GM19193 (cell line): ENCODE results near the gene ZHX3.

ENCODE experiments used
- POLR2A ChIP-seq: IDR thresholded peaks from 4 replicates; pipeline ENCODE4 v1.6.1; 2011; ENCODE audit not compliant: insufficient read depth, insufficient read length; ENCODE audit errors: extremely low read depth

The ZHX3 gene

DNA sequence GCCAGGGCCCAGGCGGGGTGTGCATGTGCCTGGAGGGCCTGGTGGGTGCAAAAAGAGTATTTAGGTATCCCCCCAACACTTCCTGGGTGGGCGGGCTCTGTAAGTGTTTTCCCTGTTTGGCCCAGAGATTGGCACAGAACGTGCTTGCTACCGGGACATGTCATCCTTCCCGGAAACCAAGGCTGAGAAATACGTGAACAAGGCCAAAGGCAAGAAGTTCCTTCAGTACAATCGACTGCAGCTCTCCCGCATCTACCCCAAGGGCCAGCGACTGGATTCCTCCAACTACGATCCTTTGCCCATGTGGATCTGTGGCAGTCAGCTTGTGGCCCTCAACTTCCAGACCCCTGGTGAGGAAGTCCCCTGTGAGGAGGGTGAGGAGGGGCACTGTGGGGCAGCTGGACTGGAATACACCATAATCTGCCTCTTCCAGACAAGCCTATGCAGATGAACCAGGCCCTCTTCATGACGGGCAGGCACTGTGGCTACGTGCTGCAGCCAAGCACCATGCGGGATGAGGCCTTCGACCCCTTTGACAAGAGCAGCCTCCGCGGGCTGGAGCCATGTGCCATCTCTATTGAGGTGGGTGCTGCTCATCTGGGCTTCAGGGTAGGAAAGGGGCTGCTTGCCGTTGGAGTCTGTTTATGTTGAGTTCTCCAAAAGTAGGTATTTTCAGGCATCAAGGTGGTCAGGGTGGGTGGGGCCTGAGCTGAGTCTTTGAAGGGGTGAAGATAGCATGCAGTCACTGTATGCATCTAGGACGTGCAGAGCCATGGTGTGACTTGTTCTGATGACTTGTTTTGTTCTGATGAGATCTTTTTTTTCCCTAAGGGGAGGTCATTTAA, 145.0 kb downstream of the ZHX3 start:
- no peak for TF ChIP-seq POLR2A

GRCh38 chr20:41171736-41172295, 145.7 kb downstream of the ZHX3 start:
- TF ChIP-seq POLR2A: no peak

- no peak for TF ChIP-seq POLR2A
Measured at GRCh38 chr20:41170386-41171105, 147.0 kb downstream of the ZHX3 start.

DNA sequence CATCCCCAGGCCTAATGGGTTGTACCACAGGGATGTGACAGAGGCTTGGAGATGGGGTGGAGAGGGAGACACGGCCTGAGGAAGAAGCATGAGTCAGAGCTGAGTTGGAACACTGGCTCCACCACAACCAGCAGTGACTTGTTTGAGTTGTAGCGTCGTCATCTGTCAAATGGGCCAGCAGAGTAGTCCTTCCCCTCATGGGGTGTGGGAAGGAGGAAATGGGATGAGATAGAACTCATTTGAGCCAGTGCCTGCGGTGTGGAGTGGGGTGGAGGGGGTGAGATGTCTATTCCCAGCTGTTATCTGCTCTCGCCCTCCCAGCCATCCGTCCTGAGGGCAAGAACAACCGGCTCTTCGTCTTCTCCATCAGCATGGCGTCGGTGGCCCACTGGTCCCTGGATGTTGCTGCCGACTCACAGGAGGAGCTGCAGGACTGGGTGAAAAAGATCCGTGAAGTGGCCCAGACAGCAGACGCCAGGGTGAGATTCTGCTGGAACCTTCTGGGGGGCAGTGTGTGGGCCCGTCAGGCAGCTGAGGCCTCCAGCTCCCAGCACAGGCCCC, 147.7 kb downstream of the ZHX3 start:
- TF ChIP-seq POLR2A: no peak

DNA sequence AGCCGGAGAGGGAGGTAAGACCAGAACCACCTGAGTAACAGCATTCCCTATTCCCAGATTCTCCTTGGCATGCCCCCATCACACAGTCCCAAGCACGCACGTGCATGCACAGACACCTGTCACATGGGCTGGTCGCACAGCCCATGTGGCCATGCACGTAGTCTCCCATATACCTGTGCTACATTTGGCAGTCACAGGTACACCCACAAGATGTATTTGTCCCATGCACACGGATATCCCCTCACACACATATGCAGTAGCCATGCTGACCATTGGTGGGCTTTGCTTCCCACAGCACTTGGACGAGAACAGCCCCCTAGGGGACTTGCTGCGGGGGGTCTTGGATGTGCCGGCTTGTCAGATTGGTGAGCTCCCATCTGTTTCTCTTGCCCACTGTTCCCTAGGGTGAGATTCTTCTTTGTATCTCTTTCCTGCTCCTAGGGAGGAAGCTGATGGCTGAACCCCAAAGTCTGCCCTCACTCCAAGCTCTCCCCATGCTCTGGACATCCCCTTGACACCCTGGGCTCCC, 148.3 kb downstream of the ZHX3 start:
- TF ChIP-seq POLR2A: no peak

DNA sequence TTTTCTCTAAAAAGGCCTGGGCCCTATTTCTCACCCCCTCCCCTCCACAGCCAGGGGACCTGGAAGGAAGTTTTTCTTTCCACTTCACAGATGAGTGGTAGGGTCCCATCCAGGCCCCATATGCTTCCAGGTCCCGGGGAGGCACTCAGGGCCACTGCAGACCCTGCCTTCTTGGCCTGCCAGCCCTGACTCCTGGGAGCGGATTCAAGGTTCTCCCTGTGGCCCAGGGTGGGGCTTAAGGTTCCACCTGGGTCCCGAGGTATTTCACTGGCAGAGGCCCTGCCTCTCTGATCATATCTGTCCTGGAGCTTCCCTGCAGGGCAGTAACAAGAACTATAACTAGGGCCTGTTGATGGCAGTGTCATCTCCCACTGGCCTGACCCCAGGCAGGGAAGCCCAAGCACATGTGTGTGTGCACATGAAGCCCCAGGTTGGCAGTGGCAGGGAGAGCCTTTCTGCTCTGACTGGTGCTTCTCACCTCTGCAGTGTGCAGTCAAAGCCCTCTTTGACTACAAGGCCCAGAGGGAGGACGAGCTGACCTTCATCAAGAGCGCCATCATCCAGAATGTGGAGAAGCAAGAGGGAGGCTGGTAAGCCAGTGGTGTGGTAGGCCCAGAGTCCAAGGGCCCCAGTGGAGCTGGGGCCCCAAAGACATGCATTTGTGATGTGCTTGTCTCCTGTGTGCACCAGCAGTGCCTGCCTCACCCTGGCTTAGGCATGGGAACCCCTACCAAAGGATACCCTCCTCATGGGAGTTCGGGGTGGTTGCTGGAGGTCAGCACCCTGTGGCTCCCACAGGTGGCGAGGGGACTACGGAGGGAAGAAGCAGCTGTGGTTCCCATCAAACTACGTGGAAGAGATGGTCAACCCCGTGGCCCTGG, 149.0 kb downstream of the ZHX3 start:
- TF ChIP-seq POLR2A: no peak

DNA sequence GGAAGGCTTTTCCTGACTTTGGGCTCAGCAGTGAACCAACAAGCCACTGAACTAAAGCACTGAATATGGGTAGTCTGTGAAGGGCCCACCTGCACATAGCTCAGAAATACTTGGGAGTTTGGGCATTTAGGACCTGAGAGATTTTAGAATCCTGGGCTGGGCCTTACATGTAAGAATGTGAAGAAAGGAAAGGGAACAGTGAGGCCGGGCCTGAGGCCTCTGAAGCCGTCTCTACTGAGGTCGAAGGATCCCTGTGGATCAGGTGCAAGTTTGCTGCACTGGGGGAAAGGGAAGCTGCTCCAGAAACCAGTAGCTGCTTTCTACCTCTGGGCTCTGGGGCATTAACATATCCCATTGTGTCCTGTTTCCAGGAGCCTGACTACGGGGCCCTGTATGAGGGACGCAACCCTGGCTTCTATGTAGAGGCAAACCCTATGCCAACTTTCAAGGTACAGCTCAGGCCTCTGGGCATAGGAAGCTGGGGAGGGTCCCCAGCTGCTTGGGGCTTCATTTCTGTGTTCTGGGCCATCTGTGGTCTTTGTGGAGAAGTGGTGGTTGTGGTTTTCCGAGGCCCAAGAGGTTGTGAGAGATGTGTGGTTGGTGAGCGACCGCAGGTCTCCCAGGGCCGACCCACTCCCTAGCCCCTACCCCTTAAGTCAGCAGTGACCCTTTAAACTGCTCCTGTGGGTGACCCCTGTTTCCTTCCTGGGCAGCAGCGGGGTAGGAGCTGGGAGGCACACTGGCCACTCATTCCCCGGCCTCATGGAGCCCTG, 149.9 kb downstream of the ZHX3 start:
- TF ChIP-seq POLR2A: no peak

- no peak for TF ChIP-seq POLR2A
Measured at GRCh38 chr20:41167118-41167470, 150.4 kb downstream of the ZHX3 start.

GRCh38 chr20:41166201-41167117, 151.1 kb downstream of the ZHX3 start:
- TF ChIP-seq POLR2A: no peak

- TF ChIP-seq POLR2A: no peak
Measured at GRCh38 chr20:41165001-41165882, 152.3 kb downstream of the ZHX3 start.

DNA sequence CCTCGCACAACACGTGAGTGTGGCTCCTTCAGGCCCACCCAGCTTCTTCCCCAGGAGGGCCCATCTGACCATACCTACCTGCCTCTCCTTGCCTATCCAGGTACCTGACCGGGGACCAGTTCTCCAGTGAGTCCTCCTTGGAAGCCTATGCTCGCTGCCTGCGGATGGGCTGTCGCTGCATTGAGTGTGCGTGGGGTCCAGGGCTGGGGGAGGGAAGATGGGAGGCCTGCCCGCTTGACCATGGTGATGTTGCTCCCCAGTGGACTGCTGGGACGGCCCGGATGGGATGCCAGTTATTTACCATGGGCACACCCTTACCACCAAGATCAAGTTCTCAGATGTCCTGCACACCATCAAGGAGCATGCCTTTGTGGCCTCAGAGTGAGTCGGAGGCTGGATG, 153.7 kb downstream of the ZHX3 start:
- TF ChIP-seq POLR2A: no peak

DNA sequence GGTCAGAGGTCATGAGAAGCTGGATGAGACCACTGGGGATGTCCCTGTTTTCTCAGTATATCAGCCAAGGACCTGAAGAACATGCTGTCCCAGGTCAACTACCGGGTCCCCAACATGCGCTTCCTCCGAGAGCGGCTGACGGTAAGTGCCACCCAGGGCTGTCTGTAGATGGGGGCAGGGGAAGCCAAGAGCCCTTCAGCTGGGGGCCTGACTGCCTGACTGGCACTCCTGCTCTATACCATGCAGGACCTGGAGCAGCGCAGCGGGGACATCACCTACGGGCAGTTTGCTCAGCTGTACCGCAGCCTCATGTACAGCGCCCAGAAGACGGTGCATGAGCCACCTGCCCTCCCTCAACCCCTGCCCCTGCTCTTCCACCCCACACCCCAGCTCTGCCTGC, 155.1 kb downstream of the ZHX3 start:
- no peak for TF ChIP-seq POLR2A
